HepG2 (cell line): Measurements from ENCODE around the gene SSU72. TPM values are rescaled to one million over a fixed set of nuclear protein-coding genes. Genes with fewer than 3 reads are reported as not detected.

ENCODE experiments used
- AHR ChIP-seq: IDR thresholded peaks from 2 replicates; pipeline ENCODE4 v1.6.1; 2018; ENCODE audit warnings: missing genetic modification reagents, missing compliant biosample characterization
- ARID3A ChIP-seq: IDR thresholded peaks from 2 replicates; pipeline ENCODE4 v1.6.1; 2012; ENCODE audit warnings: low read depth, low read length, improper control_type of control experiment
- CSRNP2 ChIP-seq: sonication (generic); formaldehyde crosslinking; conservative IDR thresholded peaks from 2 replicates; pipeline ENCODE4 v1.8.0; 2022; ENCODE audit warnings: low read depth, missing genetic modification reagents
- LRRFIP1 ChIP-seq: sonication (generic); formaldehyde crosslinking; conservative IDR thresholded peaks from 2 replicates; pipeline ENCODE4 v1.4.0; 2020; ENCODE audit warnings: missing genetic modification reagents
- MEIS2 ChIP-seq: sonication (generic); formaldehyde crosslinking; IDR thresholded peaks from 2 replicates; pipeline ENCODE4 v1.9.0; 2021; ENCODE audit warnings: mild to moderate bottlenecking, missing genetic modification reagents
- RFX3 ChIP-seq: IDR thresholded peaks from 2 replicates; pipeline ENCODE4 v1.6.1; 2016; ENCODE audit warnings: missing biosample characterization, missing genetic modification reagents
- TRIM24 ChIP-seq: sonication (generic); formaldehyde crosslinking; IDR thresholded peaks from 2 replicates; pipeline ENCODE4 v1.8.0; 2022; ENCODE audit warnings: mild to moderate bottlenecking, missing genetic modification reagents
- ZFY ChIP-seq: sonication (generic); formaldehyde crosslinking; IDR thresholded peaks from 2 replicates; pipeline ENCODE4 v1.4.0; 2020; ENCODE audit warnings: missing genetic modification reagents
- ZNF225 ChIP-seq: sonication (generic); formaldehyde crosslinking; IDR thresholded peaks from 2 replicates; pipeline ENCODE4 v1.4.0; 2020; ENCODE audit warnings: mild to moderate bottlenecking, missing genetic modification reagents
- ZNF274 ChIP-seq: sonication (generic); formaldehyde crosslinking; IDR thresholded peaks from 2 replicates; pipeline ENCODE4 v1.5.1; 2020; ENCODE audit warnings: mild to moderate bottlenecking, missing genetic modification reagents
- ZNF329 ChIP-seq: sonication (generic); formaldehyde crosslinking; IDR thresholded peaks from 2 replicates; pipeline ENCODE4 v1.9.0; 2021; ENCODE audit warnings: low read depth, mild to moderate bottlenecking, missing genetic modification reagents
- ZNF407 ChIP-seq: sonication (generic); formaldehyde crosslinking; IDR thresholded peaks from one replicate; pipeline ENCODE4 v1.5.1; 2020; ENCODE audit warnings: mild to moderate bottlenecking, missing genetic modification reagents; ENCODE audit errors: not compliant biosample characterization
- ZNF569 ChIP-seq: sonication (generic); formaldehyde crosslinking; IDR thresholded peaks from 2 replicates; pipeline ENCODE4 v1.5.0; 2020; ENCODE audit warnings: mild to moderate bottlenecking, missing genetic modification reagents, moderate library complexity, borderline replicate concordance
- ZNF75D ChIP-seq: sonication (generic); formaldehyde crosslinking; IDR thresholded peaks from 2 replicates; pipeline ENCODE4 v1.8.1; 2023; ENCODE audit warnings: missing genetic modification reagents, mild to moderate bottlenecking, borderline replicate concordance
- polyA plus RNA-seq, 8 experiments: library from polyadenylated mRNA; depleted of rRNA in 3 of 8; stranded (reverse) in 7 of 8; unstranded in 1 of 8; fragments of >200 nt; fragmentation: Illumina TruSeq in 4 of 8; extraction: Trizol in 4 of 8; gene quantifications; 2 replicates each; pipeline versions ENCODE4 v1.2.1 to v1.2.3, GENCODE V29; 2011 to 2016; ENCODE audit warnings: low read depth in 4 of 8, missing spikeins in 1 of 8, mixed read lengths in 1 of 8; ENCODE audit not compliant: insufficient read depth in 1 of 8
- total RNA-seq, 5 experiments: library from RNA; depleted of rRNA; stranded (reverse); fragments of >200 nt; fragmentation: Illumina TruSeq; extraction: Trizol; gene quantifications; 2 replicates each; pipeline ENCODE4 v1.2.3, GENCODE V29; 2016; ENCODE audit warnings: low read depth in 1 of 5

SSU72 gene
- total and polyA plus RNA-seq, 2 of the 13 experiments (the other 11 are each of a cell fraction or from before 2014, with no cell fraction given), result 42.8 to 67.1 TPM

DNA sequence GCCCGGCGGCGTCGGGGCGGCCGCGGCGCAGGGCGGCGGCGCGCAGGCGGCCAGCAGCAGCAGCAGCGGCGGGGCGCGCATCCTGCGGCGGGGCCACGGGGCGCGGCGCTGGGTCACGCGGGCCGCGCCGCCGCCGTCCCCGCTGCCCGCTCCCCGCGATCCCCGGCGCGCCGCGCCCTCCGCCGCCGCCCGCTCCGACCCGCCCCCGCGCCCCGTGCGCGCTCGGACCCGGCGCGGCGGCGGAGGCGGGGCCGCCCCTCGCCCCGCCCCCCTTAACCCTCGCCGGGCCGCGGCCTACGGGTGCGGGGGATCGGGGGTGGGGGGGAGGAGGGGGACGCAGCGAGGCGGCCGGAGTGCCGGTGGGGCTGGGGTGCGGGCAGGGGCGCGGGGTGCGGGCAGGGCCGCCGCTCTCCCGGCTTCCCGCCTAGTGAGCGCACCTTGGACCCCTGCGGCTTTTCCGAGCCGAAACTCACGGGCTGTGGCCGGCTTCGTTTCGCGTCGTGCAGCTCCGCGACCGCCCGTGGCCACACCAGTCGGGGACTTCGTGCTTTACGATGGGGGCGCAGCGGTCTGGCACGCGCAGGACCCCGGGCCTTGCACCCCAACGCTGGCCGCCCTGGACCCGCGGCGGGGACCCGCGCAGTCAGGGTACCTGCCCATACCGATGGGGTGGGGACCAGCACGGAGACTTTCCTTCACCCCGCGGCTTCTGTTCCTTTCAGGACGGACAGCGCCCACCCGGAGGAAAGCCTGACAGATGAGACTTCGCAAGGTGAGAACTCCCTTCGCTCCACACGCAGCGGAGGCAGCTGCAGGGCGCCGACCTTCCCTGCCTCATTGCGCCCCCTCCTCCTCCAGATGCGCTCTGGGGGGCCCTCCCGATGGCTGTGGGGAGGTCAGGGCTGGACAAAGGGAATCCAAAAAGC lies 25.5 kb upstream of the SSU72 start, which contains the start of gene FNDC10 (continued):
- TF ChIP-seq ZNF407 (CRISPR knock-in tag) (peak; percentile 16), ZNF329 (CRISPR knock-in tag) (no peak), LRRFIP1 (CRISPR knock-in tag) (no peak), ARID3A (no peak), CSRNP2 (no peak), TRIM24 (CRISPR knock-in tag) (no peak), RFX3 (no peak), ZNF274 (CRISPR knock-in tag) (0 out of 2 replicates have a peak, but pooled peaks have one; percentile 11), ZNF569 (CRISPR knock-in tag) (no peak), ZFY (CRISPR knock-in tag) (peak; percentile 19; the same call in 1 of the 2 replicates), AHR (CRISPR knock-in tag) (no peak), ZNF225 (CRISPR knock-in tag) (no peak), ZNF75D (no peak), MEIS2 (CRISPR knock-in tag) (no peak)
